ENCODE measurements around the gene PERM1.

DNA sequence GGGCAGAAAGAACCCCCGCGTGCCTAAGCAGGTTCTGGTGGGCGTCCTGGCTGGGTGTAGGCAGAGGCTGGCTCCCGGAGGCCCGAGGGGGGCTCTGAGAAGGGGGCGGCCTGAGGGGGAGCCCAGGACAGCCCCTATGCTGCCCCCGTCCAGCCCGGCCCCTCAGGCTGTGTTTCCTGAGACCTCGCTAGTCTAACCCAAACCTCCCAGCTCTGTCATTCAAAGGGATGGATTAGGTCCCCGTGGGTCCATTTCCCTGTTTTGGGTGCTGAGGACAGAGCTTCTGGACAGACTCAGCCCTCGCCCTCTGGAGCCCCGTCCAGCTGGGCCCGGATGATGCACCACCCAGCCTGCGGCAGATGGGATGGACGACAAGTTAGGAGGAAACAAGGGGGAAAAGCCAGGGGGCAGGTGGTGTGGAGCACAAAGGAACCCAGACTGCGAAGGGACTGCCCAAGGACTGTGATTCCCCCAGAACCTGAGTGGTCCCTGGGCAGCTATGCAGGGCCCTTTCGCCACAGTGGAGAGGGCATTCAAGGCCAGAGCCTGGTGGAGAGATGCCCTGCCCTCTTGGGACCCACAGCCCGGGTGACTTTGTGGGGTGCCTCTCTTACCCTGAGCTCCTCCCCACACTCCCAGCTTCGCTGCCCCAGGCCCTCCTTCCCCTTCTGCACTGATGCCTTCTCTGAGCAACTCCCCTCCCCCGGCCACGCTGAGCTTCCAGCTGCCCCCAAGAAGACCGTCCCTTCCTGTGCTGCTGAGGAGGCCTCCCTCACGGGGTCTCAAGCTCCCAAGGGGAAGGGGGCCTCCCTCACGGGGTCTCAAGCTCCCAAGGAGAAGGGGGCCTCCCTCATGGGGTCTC is 15.2 kb upstream of the PERM1 start:
- TF ChIP-seq, protein P1, sequence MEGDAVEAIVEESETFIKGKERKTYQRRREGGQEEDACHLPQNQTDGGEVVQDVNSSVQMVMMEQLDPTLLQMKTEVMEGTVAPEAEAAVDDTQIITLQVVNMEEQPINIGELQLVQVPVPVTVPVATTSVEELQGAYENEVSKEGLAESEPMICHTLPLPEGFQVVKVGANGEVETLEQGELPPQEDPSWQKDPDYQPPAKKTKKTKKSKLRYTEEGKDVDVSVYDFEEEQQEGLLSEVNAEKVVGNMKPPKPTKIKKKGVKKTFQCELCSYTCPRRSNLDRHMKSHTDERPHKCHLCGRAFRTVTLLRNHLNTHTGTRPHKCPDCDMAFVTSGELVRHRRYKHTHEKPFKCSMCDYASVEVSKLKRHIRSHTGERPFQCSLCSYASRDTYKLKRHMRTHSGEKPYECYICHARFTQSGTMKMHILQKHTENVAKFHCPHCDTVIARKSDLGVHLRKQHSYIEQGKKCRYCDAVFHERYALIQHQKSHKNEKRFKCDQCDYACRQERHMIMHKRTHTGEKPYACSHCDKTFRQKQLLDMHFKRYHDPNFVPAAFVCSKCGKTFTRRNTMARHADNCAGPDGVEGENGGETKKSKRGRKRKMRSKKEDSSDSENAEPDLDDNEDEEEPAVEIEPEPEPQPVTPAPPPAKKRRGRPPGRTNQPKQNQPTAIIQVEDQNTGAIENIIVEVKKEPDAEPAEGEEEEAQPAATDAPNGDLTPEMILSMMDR (IDR thresholded peaks at IDR 0.05), result no peak
- no peak for TF ChIP-seq POLR2A (IDR thresholded peaks at IDR 0.05)

Measured in Peyer's patch (tissue), 4 donors.